Effector CD4-positive, alpha-beta T cell (primary cell): ENCODE measurements around the gene POLR1G.
"Not testable (repeated sequence)": the region's sequence is repeated elsewhere in the genome, so short reads cannot be mapped to it uniquely, and the experiment has no call there.

Source experiments
- DNase-seq: peaks from one replicate; pipeline ENCODE4 v3.0.0-alpha.2; 2020

POLR1G gene

GRCh38 chr19:45400192-45400591, 6.3 kb upstream of the POLR1G start:
- no peak for DNase-seq

- no peak for DNase-seq
Measured at GRCh38 chr19:45401815-45402214, 4.6 kb upstream of the POLR1G start.

GRCh38 chr19:45402298-45403061, 4.0 kb upstream of the POLR1G start:
- DNase-seq, result no peak

- DNase-seq, result no peak
Measured at GRCh38 chr19:45403272-45403671, 3.2 kb upstream of the POLR1G start.

- peak; percentile 62 for DNase-seq
Measured at GRCh38 chr19:45403781-45404556, 2.5 kb upstream of the POLR1G start.

GRCh38 chr19:45404557-45405434, 1.6 kb upstream of the POLR1G start, which contains the start of gene PPP1R13L:
PPP1R13L (minus strand) TSS chr19:45405069; CDS start chr19:45398318, 6,751 bp downstream.
- peak; percentile 37 for DNase-seq

- DNase-seq, result peak; percentile 82
Measured at GRCh38 chr19:45405435-45406225, 814 bp upstream of the POLR1G start.

GRCh38 chr19:45407091-45407375, 589 bp downstream of the POLR1G start:
- DNase-seq, result no peak

- DNase-seq, result not testable (repeated sequence)
Measured at GRCh38 chr19:45407585-45407984, 1.1 kb downstream of the POLR1G start.

- no peak for DNase-seq
Measured at GRCh38 chr19:45408121-45408520, 1.7 kb downstream of the POLR1G start.

- DNase-seq, result no peak
Measured at GRCh38 chr19:45408830-45409556, 2.5 kb downstream of the POLR1G start.

GRCh38 chr19:45409557-45409920, 3.1 kb downstream of the POLR1G start:
- DNase-seq, result no peak

GRCh38 chr19:45410330-45410729, 3.9 kb downstream of the POLR1G start:
- DNase-seq, result not testable (repeated sequence)

GRCh38 chr19:45413497-45413896, 7.1 kb downstream of the POLR1G start:
- DNase-seq, result no peak

GRCh38 chr19:45414468-45414867, 8.0 kb downstream of the POLR1G start:
- no peak for DNase-seq

- no peak for DNase-seq
Measured at GRCh38 chr19:45417151-45417550, 10.7 kb downstream of the POLR1G start.

GRCh38 chr19:45418802-45419201, 12.4 kb downstream of the POLR1G start:
- no peak for DNase-seq

GRCh38 chr19:45419396-45419795, 13.0 kb downstream of the POLR1G start:
- no peak for DNase-seq

GRCh38 chr19:45419895-45420294, 13.5 kb downstream of the POLR1G start:
- no peak for DNase-seq

GRCh38 chr19:45420356-45420755, 13.9 kb downstream of the POLR1G start:
- DNase-seq, result no peak

GRCh38 chr19:45420871-45421270, 14.4 kb downstream of the POLR1G start:
- no peak for DNase-seq
